HK-2 (cell line): Measurements from ENCODE around the gene SMKR1.
"Not testable (repeated sequence)": the region's sequence is repeated elsewhere in the genome, so short reads cannot be mapped to it uniquely, and the experiment has no call there.

ENCODE experiments used
- DNase-seq: peaks from one replicate; pipeline ENCODE4 v3.0.0-alpha.2; 2018; ENCODE audit not compliant: unreplicated experiment

Gene SMKR1

DNA sequence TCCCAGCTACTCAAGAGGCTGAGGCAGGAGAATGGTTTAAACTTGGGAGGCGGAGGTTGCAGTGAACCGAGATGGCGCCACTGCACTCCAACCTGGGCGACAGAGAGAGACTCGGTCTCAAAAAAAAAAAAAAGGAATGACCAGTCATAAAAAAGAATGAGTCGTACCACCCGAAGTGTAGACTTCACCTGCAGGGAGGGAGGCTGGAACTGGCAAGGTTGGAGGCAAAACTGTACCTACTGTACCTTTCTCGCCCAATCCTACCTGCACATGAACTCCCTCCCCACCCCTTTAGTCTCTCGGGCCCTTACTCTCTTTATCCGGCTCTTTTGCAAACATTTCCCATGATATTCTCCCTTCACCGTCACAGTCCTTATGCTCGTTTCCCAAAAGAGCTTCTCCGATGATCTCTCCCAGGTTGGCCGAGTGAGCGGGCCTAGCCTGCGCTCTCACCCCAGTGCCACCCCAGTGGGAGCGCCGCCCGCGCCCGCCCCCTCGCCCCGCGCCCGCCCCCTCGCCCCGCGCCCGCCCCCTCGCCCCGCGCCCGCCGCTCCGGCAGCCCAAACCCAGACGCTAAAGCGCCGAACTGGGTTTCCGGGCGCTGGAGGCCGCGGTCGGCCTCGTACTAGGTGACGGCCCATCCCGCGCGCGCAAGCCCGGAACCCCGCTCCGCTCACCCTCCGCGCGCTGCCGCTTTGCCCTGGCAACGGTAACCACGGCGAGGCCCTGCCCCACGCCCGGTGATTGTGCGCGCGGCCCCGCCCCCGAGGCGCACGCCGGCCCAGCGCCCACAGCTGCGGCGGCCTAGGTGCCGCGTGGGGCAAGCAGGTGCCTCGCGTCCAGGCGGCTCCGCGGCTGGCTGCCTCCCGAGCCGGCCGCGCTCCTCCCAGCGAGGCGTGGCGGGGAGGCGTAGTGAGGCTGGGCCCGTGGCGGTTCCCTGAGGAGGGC lies at the start of gene SMKR1:
Gene SMKR1 (plus strand): TSS at position 772 of the 948 bp plus-strand sequence. CDS start 294 bp downstream, outside the sequence.
- DNase-seq: peak; percentile 82

DNA sequence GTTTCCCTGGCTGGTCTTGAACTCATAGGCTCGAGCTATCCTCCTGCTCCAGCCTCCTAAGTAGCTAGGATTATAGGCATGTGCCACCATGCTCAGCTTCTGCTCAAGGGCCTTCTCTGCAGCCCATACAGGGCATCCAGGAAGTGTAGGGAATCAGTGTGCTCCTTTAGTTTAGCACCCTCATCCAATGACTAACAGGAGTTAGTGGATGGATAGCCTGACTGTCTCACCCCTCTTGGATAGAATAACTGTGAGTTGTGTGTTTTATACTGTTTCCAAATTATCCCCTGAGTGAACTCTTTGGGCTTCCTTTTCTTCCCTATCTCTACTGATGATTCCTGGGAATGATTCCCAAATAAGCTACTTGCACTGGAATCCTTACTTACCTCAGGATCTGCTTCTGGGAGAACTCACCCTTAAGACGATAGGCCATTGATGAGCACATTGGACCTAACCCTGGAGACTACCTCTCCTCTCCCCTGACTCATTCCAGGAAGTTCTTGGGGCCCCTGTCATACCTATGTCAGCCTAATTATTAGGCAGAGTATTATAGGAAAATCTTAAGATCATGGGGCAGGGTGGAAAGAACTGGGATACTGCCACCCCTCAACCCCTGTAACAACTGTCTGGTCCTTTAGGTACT lies 49.6 kb upstream of the SMKR1 start:
- no peak for DNase-seq

DNA sequence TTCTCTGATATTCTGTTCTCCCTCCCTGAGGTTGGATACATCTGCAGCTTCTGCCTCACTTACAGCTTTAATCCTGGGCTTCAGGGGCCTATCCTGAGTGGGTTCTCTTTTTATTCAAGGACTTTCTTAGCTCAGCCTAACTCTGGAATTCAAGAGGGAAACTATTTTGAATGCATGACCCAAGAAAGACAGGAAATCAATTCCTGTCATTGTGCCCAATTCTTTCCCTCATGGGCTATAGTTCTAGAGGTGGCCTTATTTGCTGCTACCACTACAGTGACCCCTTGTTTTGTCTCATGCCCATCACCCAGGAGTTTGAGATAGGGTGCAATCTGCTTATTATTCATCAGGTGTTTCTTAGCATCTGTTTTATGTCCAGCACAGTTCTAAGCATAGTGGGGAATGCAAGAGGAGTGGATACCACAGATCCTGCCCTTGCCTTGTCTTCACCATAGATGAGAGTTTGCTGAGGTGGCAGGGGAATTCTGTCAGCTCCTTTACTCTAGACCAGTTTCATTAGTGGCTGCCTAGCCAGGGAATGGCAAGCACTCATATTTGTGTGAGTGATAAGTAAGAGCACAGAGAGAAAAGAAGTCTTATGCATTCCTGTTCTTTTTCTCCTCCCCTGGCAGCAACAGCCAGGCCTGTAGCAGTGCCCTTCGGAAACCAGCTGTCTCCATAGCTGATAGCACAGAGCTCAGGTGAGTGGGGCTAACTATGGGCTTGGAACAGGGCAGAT lies 48.7 kb upstream of the SMKR1 start:
- DNase-seq: no peak

DNA sequence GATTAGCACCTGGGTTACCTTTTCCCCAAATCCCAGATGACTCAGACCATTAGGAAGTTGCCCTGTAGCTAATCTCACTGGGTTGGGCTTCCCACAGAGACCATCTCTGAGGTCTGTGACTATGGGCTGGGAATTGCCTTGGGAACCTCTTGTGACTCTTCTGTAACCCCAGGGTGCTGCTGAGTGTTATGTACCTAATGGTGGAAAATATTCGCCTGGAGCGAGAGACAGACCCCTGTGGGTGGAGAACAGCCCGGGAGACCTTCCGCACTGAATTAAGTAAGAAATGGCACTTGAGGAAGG lies 48.1 kb upstream of the SMKR1 start:
- DNase-seq: no peak

DNA sequence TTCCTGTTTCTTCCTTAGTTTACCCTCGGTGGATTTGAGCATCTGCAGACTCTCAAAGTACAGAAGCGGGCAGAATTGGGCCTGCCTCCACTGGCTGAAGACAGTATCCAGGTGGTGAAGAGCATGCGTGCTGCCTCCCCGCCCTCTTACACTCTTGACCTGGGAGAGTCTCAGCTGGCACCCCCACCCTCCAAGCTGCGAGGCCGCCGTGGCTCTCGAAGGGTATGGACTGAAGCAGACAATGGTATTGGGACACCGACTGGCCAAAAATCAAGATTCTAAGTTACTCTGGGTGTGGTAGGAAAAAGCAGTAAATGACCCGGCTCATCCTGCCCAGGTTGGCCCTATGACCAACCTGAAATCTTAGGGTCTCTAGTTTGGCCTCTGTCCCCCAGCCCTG lies 45.9 kb upstream of the SMKR1 start:
- no peak for DNase-seq

DNA sequence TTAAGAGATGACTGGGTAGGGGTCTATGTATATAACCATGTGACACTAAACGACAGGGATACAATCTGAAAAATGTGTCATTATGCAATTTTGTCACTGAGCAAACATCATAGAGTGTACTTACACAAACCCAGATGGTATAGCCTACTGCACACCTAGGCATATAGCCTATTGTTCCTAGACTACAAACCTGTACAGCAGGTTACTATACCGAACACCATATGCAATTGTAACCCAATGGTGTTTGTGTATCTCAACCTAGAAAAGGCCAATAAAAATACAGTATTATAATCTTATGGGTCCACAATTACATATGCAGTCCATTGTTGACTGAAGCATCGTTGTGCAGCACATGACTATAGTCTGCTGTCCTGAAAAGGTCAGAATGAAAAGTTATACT lies 45.2 kb upstream of the SMKR1 start:
- DNase-seq: no peak

DNA sequence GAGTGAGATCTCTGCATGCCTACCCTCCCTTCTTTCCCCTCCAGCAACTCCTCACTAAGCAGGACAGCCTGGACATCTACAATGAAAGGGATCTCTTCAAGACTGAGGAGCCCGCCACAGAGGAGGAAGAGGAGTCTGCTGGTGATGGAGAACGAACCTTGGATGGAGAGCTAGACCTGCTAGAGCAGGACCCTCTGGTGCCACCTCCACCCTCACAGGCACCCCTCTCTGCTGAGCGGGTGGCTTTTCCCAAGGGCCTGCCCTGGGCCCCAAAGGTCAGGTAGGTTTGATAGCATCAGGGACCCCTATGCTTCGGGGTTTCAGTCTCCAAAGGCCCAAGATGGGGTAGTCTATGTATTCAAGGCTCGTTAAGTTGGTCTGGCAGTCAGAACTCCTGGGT lies 44.2 kb upstream of the SMKR1 start:
- DNase-seq: no peak

DNA sequence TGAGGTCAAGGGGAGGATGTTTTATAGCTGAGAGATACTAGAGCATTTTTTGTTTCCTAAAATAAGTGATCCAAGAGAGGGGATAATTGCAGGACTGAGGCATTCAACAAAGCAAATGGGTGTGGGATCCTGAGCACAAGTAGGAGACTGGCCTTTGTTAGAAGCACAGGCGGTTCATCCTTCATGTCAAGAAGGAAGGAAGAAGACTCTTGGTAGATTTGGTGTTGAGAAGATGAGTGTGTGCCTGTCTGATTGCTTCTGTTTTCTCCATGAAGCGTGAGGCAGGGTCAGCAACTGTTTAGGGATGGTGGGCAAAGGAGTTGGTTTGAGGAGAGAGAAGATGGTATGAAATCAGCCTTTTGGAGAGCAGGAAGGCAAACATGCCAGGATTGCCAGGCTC lies 40.5 kb upstream of the SMKR1 start:
- no peak for DNase-seq

DNA sequence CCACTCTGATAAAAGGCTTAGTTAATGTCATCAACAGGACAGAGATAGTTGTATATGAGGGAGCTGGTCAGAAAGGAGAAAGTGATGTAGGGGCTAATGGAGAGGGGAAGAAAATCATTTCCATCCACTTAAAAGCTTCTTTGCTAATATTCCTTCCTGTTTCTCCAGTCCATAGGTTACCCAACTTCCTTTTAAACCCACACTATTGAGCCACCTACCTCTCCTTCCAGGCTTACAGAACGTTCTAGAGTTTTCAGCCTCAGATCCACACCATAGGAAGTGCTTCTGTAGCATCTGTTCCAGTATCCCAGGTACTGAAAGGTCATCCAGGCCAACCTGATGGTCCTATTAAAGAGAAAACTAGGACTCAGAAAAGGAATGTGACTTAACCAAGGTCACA lies 39.9 kb upstream of the SMKR1 start:
- no peak for DNase-seq

DNA sequence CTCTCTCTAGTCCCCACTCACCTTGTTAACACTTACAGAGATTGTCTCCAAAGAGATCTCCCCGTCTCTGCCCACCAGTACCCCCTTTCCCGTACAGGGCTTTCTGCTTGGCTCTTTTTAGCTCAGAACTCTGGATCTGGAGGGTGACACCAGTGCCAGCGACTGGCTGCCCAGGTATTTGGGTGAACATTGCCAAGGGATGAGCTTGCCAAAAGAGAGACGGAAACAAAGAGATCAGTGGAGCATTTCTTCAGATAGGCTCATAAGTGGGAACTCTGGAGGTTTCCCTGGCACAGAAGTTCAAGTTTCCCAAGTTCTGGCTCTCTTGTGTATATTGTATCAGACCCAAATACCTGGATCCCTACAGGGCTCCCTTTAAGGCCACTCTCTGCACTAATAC lies 38.1 kb upstream of the SMKR1 start:
- DNase-seq: no peak

DNA sequence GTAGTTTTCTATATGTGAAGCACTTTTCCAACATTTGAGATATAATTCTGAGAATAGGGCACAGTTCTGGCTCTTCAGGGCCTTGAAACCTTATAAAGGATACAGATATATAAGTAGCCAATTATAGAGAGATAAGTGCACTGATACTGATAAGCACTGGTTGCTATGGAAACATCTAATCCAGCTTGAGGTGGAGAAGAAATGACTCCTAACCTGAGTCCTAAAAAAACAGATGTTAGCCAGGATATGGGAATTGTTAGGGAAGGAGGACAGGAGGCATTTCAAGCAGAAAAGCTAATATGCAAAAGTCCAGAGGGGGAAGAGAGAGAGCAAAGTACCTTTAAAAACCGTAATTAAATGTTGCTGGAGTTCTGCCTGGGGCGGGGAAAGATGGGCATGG lies 37.3 kb upstream of the SMKR1 start:
- DNase-seq: no peak

DNA sequence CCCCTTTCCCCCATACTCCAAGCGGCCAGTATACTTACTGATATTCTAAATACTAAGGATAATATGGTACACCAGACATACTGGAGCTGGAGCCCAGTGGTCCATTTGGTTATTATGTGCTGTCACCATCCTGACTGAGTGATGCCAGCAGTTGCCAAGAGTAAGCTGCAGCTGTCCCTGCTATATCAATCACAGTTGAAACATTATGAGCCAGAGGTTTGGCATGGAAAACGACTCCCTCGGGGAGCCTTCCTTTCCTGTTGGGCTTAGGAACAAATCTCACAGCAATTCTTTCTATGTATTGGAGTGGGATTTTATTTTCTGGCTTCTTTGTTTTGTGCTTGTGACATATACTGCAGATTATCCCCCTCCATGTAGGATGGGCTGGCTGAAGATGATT lies 35.5 kb upstream of the SMKR1 start:
- no peak for DNase-seq

DNA sequence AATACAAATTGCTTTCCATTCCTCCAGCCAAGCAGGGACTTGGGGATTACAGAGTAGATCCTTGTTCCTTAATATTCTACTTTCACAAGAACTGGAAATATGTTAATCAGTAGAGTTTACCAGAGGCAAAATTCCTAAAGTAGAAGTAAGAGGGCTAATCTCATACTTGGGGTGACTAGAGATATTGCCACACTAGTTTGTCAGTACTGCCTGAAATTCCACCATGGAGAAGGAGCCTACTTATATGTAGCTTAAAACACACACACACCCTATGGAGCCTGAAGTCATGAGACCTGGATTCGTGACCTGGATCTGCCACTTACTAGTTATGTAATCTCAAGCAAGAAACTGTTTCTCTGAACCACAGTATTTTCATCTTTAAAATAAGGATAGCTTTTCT lies 34.2 kb upstream of the SMKR1 start:
- no peak for DNase-seq

DNA sequence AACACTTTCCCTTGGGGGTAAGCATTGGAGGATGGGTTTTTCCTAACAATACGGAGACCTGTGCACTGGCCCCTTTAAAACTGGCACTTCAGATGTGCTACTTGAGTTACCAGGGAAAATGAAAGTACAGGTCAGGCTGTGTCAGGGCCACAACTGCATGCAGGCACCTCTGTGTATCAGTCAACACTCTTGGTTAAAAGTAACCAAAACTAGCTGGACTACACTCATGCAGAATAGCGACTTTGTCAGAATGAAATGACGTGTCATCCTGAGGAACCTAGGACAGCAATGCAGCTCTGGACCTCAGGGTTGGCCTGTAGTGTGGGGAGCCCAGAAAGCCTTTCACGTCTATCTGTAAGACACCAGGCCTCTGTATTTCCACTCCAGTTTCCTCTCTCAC lies 33.8 kb upstream of the SMKR1 start:
- no peak for DNase-seq

DNA sequence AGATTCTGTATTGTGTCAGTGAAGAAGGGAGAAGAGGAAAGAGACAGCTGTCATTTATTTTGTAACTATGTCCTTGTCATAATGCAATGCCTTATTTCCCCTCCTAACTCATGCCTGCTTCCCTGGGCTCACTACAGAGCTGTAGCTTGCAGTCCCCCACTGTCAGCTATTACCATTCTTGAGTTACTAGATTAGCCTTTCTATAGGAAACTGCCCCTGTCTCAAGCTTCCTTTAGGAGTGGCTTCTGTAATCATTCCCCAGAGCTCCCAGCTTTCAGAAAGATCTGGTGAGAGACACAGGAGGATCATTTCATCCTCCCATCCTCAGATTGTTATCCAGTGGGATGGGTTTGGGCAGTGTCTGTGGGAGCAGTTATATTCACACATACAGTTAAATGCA lies 32.4 kb upstream of the SMKR1 start:
- no peak for DNase-seq

DNA sequence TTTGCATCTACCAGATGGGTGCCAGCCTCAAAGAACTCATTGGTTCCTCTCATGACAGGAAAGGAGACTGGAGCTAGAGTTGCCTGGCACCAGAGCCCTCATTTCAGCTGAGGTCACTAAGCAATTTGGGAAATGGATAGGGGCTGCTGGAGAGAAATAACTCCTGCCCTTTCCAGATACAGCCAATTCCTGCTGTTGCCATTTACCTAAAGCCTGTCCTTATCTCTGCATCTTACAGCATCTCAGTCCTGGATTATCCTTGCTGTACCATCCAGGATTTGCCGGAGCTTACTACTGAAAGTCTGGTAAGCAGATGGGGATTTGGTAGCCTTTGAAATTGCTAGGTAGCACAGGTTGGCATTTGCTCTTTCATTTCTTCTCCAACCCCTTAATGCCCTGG lies 31.9 kb upstream of the SMKR1 start:
- DNase-seq: no peak

DNA sequence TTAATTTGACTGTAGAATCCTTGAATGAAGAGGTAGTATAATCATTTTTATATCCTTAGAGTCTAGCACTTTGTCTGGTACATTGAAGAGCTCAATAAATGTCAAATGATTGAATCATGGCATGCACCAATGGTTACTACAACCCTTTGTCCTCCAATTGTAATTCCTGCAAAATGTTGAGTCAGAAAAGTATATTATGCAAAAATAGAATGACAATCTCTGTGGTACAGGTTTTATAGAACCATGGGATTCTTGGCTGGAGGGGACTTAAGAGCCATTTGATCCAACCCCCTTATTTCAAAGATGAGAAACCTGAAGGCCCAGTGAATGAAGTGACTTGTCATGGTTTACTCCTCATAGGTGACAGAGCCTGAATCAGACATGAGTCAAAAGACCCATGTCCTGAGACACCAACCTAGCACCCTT lies 30.9 kb upstream of the SMKR1 start:
- DNase-seq: no peak

DNA sequence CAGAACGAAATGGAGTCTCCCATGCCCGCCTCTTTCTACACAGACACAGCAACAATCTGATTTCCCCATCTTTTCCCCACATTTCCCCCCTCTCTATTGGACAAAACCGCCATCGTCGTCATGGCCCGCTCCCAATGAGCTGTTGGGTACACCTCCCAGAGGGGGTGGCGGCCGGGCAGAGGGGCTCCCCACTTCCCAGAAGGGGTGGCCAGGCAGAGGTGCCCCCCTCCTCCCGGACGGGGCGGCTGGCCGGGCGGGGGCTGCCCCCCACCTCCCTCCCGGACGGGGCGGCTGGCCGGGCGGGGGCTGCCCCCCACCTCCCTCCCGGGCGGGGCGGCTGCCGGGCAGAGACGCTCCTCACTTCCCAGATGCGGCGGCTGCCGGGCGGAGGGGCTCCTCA lies 26.4 kb upstream of the SMKR1 start:
- not testable (repeated sequence) for DNase-seq

DNA sequence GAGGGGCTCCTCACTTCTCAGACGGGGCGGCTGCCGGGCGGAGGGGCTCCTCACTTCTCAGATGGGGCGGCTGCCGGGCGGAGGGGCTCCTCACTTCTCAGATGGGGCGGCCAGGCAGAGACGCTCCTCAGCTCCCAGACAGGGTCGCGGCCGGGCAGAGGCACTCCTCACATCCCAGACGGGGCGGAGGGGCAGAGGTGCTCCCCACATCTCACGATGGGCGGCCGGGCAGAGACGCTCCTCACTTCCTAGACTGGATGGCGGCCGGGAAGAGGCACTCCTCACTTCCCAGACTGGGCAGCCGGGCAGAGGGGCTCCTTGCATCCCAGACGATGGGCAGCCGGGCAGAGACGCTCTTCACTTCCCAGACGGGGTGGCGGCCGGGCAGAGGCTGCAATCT lies 25.9 kb upstream of the SMKR1 start:
- DNase-seq: not testable (repeated sequence)

DNA sequence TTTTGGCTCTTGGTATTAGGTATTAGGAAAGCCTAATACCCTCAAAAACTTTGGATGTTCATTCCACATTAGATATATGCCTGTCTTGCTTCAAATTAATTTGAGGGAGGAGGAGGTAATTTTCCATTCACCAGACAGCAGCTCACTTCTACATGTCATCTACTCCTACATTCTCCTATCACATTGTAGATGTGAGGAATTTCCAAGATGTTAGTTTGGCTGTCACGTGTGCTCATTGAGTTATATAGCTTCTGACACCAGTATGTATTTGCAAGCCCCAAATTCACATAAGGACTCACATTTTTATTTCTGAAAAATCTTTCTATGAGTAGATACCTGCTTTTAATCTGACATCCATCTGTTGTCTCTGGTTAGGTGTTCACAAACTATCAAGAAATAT lies 22.5 kb upstream of the SMKR1 start:
- no peak for DNase-seq

DNA sequence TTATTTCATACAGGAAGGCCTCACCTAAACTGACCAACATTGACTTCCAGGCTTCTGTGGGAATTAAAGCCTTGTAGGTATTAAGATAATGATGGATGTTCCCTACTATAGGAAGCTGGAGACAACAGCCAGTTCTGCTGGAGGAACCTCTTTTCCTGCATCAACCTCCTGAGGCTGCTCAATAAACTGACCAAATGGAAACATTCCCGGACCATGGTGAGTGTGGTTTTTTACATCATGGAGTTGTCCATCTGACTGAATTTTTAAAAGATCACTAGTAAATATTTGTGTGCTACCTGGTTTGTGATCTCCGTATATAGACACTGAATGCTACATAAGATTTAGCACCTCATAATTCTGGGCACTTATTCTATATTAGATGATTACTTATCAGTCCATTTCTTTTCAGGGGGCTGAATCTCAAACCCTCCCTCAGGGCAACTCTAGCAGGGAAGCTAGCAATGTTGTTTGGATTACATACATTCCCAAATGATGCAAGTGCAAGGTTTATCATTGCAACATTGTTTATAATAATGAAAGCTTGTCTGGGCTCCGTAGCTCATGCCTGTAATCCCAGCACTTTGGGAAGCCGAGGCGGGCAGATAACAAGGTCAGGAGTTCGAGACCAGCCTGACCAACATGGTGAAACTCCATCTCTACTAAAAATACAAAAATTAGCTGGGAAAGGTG lies 21.5 kb upstream of the SMKR1 start:
- DNase-seq: no peak

DNA sequence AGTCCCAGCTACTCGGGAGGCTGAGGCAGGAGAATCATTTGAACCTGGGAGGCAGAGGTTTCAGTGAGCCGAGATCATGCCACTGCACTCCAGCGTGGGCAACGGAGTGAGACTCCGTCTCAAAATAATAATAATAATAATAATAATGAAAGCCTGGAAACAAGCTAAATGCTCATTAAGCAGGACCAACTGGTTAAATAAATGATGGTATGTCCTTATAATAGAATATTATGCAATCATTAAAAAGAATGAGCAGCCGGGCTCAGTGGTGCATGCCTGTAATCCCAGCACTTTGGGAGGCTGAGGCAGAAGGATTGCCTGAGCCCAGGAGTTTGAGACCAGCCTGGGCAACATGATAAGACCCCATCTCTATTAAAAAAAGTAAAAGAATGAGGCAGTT lies 21.0 kb upstream of the SMKR1 start:
- not testable (repeated sequence) for DNase-seq
